Bronchial epithelial cell (primary cell): Measurements from ENCODE around the gene SCUBE1. TPM values are rescaled to one million over a fixed set of nuclear protein-coding genes. Genes with fewer than 3 reads are reported as not detected.

ENCODE experiments used
- DNase-seq: peaks from one replicate; pipeline ENCODE4 v3.0.0-alpha.2; 2010; ENCODE audit warnings: low read depth
- FAIRE-seq: peaks from 2 replicates; lab custom pipeline; 2011; peaks lifted over from hg19 to GRCh38; lab: Jason Lieb, UNC
- H3K27me3 ChIP-seq: 2 replicates; pipeline ENCODE4 v1.5.1; 2011; ENCODE audit warnings: low read length; ENCODE audit not compliant: control insufficient read depth, insufficient read depth
- H3K36me3 ChIP-seq: 2 replicates; pipeline ENCODE4 v1.5.1; 2011; ENCODE audit warnings: low read length; ENCODE audit not compliant: control insufficient read depth, insufficient read depth
- H3K4me3 ChIP-seq: 2 replicates; pipeline ENCODE4 v1.5.1; 2011; ENCODE audit warnings: mild to moderate bottlenecking, low read depth, low read length, control low read depth
- CTCF ChIP-seq: IDR thresholded peaks from 2 replicates; pipeline ENCODE4 v1.5.1; 2011; ENCODE audit warnings: mild to moderate bottlenecking, moderate library complexity, low read length, control low read depth, inconsistent platforms; ENCODE audit not compliant: insufficient read depth, severe bottlenecking
- total RNA-seq: library from RNA; depleted of rRNA; stranded (reverse); fragments of >200 nt; gene quantifications from 2 replicates; pipeline ENCODE4 v1.2.1, GENCODE V29; 2014

The SCUBE1 gene
- total RNA-seq, 1 donor from 2014 or later, result under 0.01 TPM

GRCh38 chr22:43236411-43237166, 106.6 kb downstream of the SCUBE1 start:
- H3K4me3 ChIP-seq, result no peak overlapping the region
- H3K36me3 ChIP-seq, result no peaks in the 10 kb centered on the region
- no peak for TF ChIP-seq CTCF
- FAIRE-seq (no peak), DNase-seq (no peak)
- peaks cover 7% of the 10 kb centered on the region for H3K27me3 ChIP-seq

GRCh38 chr22:43235445-43236409, 107.4 kb downstream of the SCUBE1 start:
- no peak overlapping the region for H3K4me3 ChIP-seq
- H3K27me3 ChIP-seq, result peaks cover 7% of the 10 kb centered on the region
- DNase-seq, result no peak
- FAIRE-seq, result no peak
- no peaks in the 10 kb centered on the region for H3K36me3 ChIP-seq
- TF ChIP-seq CTCF, result no peak

DNA sequence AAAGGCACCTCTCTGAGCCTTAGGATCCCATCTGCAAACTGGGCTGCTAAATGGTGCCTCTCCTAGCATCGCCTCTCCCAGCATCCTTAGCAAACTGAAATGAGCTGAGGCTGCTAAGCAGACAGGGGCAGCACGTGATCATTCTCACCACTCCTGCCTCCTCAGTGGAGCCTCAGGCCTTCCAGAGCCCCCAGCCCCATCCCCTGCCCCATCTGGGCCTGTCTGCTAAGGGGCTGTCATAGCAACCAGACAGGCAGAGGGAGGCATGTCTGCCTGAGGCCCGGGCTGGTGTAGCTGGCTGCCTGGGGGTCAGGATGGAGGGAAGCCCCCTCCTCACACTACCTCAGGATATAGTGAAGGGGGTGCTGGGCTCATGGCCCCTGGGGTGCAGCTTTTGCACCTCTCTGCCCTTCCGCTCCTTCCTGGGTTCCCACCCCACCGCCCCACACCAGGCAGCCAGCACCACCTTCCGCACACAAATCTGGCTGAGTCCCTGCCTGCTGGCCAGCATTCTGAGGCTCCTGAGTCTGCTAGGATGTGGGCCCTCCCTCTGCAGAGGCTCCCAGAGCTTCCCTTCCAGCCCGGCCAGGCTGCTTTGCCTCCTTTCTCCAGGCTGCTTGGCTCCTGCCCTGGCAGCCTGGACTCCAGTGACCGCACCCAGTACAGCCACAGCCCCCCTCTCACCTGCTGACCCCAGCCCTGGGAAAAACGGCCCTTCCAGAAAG, 108.7 kb downstream of the SCUBE1 start:
- no peak for DNase-seq
- TF ChIP-seq CTCF, result no peak
- no peak for FAIRE-seq
- H3K27me3 ChIP-seq, result peaks cover 7% of the 10 kb centered on the region
- H3K36me3 ChIP-seq, result no peaks in the 10 kb centered on the region
- no peak overlapping the region for H3K4me3 ChIP-seq

- FAIRE-seq (no peak), DNase-seq (no peak)
- Histone ChIP-seq H3K36me3 (no peaks in the 10 kb centered on the region), H3K4me3 (no peak overlapping the region), H3K27me3 (peaks cover 7% of the 10 kb centered on the region)
- TF ChIP-seq CTCF, result no peak
Measured at GRCh38 chr22:43233529-43233928, 109.6 kb downstream of the SCUBE1 start.

DNA sequence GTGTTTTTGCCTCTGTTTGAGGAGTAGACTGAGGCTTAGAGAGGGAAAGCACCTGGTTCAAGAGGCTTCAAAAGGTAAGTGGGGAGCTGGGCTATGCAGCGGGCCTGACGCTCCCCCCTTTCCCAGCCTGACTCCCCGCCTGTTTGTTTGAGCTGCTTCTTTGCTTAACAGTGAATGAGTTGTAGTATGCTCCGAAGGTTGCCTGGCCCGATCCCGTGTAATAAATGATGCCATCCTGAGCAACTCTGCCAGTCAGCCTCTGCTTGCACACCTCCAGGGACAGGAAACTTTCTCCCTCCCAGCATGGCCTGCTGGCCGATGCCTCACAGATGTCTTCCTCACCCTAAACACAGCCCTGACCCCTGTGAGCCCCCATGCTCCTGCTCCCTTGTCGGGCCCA, 110.7 kb downstream of the SCUBE1 start:
- Histone ChIP-seq H3K36me3 (no peaks in the 10 kb centered on the region), H3K4me3 (no peak overlapping the region), H3K27me3 (peaks cover 7% of the 10 kb centered on the region)
- TF ChIP-seq CTCF, result no peak
- DNase-seq (no peak), FAIRE-seq (no peak)
